NAMALWA (cell line): Measurements from ENCODE around the gene EIF4E1B.

Experiments
- DNase-seq: peaks from one replicate; pipeline ENCODE4 v3.0.0-alpha.2; 2015; ENCODE audit warnings: low spot score

Gene EIF4E1B

GRCh38 chr5:176664479-176664878 lies 34.0 kb downstream of the EIF4E1B start:
- no peak for DNase-seq

GRCh38 chr5:176664886-176665285 lies 34.4 kb downstream of the EIF4E1B start:
- DNase-seq, result no peak

DNA sequence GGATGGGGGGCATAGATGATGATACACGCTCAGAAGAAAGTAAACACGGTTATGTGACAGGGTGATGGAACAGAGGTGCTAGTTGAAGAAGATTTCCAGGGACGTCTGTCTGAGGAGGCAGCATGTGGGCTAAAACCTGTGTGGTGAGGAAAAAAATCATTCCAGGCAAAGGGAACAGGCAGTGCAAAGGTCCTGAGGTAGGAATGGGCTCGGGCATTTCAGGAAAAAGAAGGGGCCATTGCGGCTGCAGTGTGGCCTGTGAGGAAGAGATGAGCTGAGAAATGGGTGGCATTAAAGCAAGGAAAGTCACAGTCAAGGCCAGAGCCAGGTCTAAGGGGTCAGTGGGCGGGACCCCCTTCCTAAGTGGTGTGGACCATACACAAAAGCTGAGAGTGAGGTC lies 35.0 kb downstream of the EIF4E1B start:
- no peak for DNase-seq

- no peak for DNase-seq
Measured at GRCh38 chr5:176667637-176668036, 37.2 kb downstream of the EIF4E1B start.

DNA sequence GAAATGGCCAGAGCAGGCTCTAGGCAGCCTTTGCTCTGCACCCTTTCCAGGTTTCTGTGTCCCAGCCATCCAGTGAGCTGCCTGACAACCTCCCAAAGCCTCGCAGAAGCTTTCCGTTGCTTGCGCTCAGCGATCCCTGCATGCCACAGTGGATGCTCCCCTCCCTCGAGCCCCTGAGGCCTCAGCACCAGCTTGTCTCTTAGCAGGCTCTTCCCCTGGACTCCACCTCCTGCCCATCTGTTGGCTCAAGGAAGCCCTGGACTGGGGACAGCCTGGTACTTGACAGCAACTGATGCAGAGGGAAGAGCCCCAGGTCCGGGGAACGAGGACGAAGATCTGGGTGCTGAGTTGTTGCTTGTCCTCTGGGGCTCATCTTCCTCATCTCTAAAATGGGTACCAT lies 40.0 kb downstream of the EIF4E1B start:
- no peak for DNase-seq

- DNase-seq, result no peak
Measured at GRCh38 chr5:176671399-176671798, 40.9 kb downstream of the EIF4E1B start.

DNA sequence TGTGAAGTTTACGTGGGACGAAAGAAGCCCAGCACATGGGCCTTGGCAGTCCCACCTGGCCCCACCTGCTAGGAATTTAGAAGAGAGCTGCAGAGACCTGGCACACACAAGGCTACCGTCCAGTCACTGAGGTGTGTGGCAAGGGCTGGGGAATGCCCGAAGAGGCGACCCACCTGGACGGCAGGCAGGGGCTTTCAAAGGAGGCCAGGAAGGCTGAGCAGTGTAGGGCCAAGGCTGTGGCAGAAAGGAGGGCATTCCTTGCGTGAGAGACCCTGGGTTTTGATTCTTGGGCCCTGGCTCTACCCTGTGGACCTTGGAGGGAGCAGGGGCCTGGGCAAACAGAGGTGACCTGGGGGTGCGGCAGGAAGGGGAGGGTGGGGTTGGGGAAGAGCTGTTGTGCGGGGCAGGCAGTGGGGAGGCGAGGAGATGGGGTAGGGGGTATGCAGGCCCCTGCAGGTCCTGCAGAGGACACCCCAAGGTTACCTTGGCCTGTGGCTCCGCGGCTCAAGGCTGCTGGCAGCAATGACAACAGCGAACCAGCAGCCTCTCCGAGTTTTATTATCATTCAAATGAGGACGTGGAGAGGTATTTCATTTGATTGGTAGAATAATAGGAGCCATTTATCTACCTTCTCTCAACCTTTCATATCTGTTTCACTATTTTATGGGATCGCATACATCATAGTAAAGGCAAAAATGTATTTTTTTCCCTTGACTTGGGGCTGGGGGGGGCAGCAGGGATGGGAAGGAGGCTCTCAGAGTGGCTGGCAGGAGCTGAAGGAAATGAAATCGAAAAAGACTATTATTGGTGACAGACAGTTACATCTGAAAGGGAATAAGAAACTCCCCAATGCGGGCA lies 41.6 kb downstream of the EIF4E1B start:
- no peak for DNase-seq

GRCh38 chr5:176673651-176674583 lies 43.4 kb downstream of the EIF4E1B start:
- DNase-seq, result no peak

- no peak for DNase-seq
Measured at GRCh38 chr5:176674799-176675198, 44.3 kb downstream of the EIF4E1B start.

GRCh38 chr5:176675676-176676360 lies 45.3 kb downstream of the EIF4E1B start:
- peak; percentile 32 for DNase-seq

- no peak for DNase-seq
Measured at GRCh38 chr5:176676361-176676824, 45.9 kb downstream of the EIF4E1B start.

GRCh38 chr5:176677209-176677939 lies 46.9 kb downstream of the EIF4E1B start:
- DNase-seq, result no peak

DNA sequence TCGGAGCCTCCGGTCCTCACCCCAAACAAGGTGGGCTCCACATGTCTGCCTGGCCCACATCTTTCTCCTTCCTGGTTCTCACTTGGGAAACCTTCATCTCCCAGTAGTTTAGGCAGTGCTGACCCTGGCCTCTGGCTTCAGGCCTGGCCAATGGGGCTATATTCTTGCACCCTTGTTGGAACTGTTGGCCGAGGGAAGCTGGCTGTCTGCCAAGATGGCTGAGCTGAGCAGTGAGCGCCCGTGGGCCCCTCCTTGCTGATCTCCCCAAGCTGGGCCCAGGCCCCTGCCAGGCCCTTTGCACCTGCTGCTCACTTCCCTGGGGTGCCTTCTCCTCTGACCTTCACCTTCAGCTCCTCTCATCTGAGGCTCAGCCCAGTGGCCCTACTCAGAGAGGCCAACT lies 48.1 kb downstream of the EIF4E1B start:
- no peak for DNase-seq

- no peak for DNase-seq
Measured at GRCh38 chr5:176679365-176680225, 49.1 kb downstream of the EIF4E1B start.

DNA sequence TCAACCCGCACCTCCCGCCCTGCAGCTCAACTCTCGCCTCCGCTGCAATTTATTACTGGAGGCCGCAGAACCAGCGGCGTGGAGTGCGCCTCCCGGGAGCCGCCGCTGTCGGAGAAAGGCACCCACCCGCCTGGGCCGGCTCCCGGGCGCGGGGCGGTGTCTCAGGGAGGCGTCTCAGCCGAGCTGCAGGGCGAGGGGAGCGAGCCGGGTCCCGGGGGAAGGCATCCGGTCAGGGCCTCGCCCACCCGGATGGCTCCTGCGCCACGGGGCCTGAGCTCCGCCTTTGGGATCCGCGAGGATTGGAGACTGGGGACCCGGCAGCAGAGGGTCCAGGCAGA lies 49.7 kb downstream of the EIF4E1B start:
- no peak for DNase-seq

DNA sequence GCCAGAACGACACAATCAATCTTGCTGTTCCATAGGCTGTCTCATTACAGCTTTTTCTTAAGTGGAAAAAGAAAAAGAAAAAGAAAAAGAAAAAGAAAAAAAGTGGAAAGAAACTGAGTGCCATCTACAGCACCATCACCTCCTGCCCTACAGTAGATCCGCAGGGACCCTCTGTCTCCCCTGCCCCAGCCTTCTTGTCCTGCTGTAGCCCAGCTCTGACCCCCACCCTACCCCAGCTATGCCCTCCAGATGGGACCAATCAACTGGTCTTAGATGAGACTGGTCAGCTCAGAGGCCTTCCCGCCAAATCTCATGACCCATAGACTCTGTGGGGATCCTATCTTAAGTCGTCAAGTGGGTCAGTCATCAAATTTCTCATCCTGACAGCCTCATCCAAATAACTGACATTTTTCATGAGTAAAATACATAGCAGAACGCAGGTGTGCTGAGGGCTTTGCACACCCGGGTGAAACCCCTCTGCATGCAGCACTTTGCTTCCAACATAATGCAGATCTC lies 51.6 kb downstream of the EIF4E1B start:
- no peak for DNase-seq

DNA sequence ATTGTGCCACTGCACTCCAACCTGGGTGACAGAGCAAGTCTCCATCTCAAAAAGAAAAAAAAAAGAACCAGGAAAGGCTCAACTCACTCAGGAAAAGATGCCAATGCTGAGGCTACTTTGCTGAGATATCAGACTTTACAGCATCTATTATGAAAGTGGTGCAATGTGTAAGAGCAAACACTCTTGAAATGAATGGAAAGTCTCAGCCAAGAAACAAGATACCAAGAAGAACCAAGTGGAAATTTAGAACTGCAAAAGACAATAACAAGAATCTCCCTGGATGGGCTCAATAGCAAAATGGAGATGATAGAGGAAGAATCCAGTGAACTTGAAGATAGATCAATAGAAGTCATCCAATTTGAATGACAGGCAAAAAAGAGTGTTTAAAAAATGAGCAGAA lies 54.5 kb downstream of the EIF4E1B start:
- DNase-seq, result no peak

DNA sequence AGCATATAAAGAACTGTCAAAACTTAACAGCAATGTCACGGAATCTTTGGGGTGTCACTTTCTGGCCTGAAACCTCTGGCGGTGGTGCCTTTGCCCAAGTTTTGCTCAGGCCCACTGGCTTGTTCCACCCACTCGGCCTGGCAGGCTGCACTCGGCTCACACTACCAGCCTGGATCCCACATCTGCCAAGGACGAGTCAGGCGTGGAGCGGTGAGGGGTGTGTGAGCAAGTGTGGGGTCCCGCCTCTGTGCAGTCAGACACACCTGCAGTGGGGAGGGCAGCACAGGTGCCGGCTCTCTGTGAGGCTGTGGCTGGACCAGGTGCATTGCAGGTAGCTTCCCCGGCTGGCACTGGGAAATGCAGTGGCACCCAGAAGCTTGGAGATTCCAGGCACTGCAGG lies 56.8 kb downstream of the EIF4E1B start:
- DNase-seq, result no peak

DNA sequence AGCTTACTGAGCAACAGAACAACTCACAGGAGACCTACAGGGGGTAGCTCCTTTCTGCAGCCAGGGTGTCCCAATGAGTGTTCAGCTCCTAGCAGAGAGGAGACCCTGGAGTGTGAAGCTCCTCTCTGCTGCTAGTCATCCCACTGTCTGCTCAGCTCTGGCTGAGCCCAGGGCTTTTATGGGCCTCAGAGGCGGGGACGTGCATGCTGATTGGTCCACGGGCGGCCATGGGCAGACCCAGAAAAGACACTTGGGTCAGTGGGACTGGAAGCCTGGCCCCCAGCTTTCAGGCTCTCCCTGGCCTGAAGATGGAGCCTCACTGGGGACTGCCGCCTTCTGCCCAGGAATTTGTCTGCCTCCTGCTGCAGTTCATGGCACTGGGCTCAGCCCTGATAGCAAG lies 57.4 kb downstream of the EIF4E1B start:
- DNase-seq, result no peak

DNA sequence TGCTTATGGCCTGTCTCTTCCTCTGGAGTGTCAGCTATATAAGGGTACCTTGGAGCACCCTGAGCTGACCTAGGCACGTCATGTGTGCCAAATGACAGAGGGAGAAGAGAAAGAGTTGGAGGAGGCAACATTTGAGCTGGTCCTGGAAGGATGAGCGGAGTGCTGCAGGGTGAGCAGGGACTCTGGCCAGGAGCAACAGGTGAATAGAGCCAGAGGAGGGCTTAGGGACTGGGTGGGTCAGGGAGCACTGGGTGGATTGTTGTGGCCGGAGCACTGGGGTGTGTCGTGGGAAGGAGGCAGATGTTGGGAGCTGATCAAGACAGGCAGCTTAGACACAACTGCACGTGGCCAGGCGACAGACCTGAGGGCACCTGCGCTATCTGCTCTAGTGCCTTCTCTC lies 60.4 kb downstream of the EIF4E1B start:
- no peak for DNase-seq

DNA sequence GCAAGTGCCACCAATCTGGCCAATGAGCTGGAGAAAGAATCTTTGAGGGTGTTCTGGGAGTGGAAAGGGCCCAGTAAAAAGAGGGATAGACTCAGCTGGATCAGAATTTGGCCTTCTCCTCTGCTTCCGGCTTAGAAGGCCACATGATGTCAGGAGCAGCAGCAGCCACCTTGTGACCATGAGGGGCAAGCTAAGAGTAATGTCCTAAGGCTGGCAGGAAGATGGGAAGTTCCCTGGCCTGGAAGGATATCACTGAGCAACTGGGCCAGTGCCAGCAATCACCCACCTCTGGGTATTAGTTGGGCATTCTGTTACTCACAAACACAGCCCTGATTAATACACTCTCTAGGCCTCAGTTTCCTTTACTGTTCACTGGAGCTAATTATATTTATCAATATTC lies 61.0 kb downstream of the EIF4E1B start:
- DNase-seq, result no peak
